K562 (cell line): Measurements from ENCODE around the gene CEP170. TPM values are rescaled to one million over a fixed set of nuclear protein-coding genes. Genes with fewer than 3 reads are reported as not detected.

Experiments used
- ATF2 ChIP-seq: sonication (generic); formaldehyde crosslinking; IDR thresholded peaks from 2 replicates; pipeline ENCODE4 v1.8.1; 2022; ENCODE audit warnings: missing genetic modification reagents
- CBFA2T3 ChIP-seq: fragments of 450-650 bp; IDR thresholded peaks from 2 replicates; pipeline ENCODE4 v1.6.1; 2017
- EP300 ChIP-seq: IDR thresholded peaks from 2 replicates; pipeline ENCODE4 v1.6.1; 2012; ENCODE audit warnings: low read length, improper control_type of control experiment
- FOXM1 ChIP-seq, 2 experiments: fragments of 450-650 bp in 1 of 2; sonication (generic) in 1 of 2; formaldehyde crosslinking in 1 of 2; IDR thresholded peaks; 2 replicates each; pipeline versions ENCODE4 v1.6.1 to v1.9.0; 2017 to 2022; ENCODE audit warnings: low read depth in 2 of 2, mild to moderate bottlenecking in 2 of 2, missing genetic modification reagents in 1 of 2, moderate library complexity in 1 of 2
- KLF1 ChIP-seq: fragments of 450-650 bp; IDR thresholded peaks from 2 replicates; pipeline ENCODE4 v1.6.1; 2016; ENCODE audit warnings: missing genetic modification characterization, missing compliant biosample characterization
- NFE2 ChIP-seq: IDR thresholded peaks from 2 replicates; pipeline ENCODE4 v1.6.1; 2014; ENCODE audit warnings: antibody characterized with exemption, low read depth
- SPI1 ChIP-seq: IDR thresholded peaks from 2 replicates; pipeline ENCODE4 v1.6.1; 2011; ENCODE audit warnings: low read depth, low read length, control low read depth, borderline replicate concordance
- STAT5A ChIP-seq: IDR thresholded peaks from 2 replicates; pipeline ENCODE4 v1.6.1; 2012; ENCODE audit warnings: low read length, inconsistent platforms, borderline replicate concordance
- TEAD4 ChIP-seq, 2 experiments: sonication (generic) in 1 of 2; formaldehyde crosslinking in 1 of 2; IDR thresholded peaks; 2 replicates each; pipeline versions ENCODE4 v1.6.1 to v1.8.0; 2012 to 2022; ENCODE audit warnings: borderline replicate concordance in 1 of 2, inconsistent platforms in 1 of 2, low read length in 1 of 2, mild to moderate bottlenecking in 1 of 2, missing genetic modification reagents in 1 of 2
- TRIM24 ChIP-seq, 2 experiments: fragments of 450-650 bp; IDR thresholded peaks; 2 replicates each; pipeline ENCODE4 v1.6.1; 2016
- ZFP1 ChIP-seq: fragments of 450-650 bp; formaldehyde crosslinking; IDR thresholded peaks from 2 replicates; pipeline ENCODE4 v1.4.0; 2020; ENCODE audit warnings: mild to moderate bottlenecking, mixed read lengths
- ZFP36 ChIP-seq: fragments of 150-350 bp; IDR thresholded peaks from 2 replicates; pipeline ENCODE4 v1.6.1; 2018; ENCODE audit warnings: low read length, low read depth; ENCODE audit not compliant: partially characterized antibody
- ZNF174 ChIP-seq: fragments of 250-450 bp; sonication (Bioruptor Pico); IDR thresholded peaks from 2 replicates; pipeline ENCODE4 v1.4.0; 2020; ENCODE audit warnings: mild to moderate bottlenecking
- ZNF507 ChIP-seq: conservative IDR thresholded peaks from 2 replicates; pipeline ENCODE4 v1.6.1; 2017; ENCODE audit warnings: missing genetic modification characterization, missing compliant biosample characterization
- ZNF77 ChIP-seq: fragments of 250-450 bp; sonication (Bioruptor Pico); IDR thresholded peaks from 2 replicates; pipeline ENCODE4 v1.5.0; 2020
- polyA plus RNA-seq, 8 experiments: library from polyadenylated mRNA; depleted of rRNA in 4 of 8; stranded (reverse) in 5 of 8; unstranded in 3 of 8; fragments of >200 nt; fragmentation: Nextera tagmentation in 2 of 8; fragmentation: Illumina TruSeq in 1 of 8; extraction: Ambion mirVana in 2 of 8; extraction: Trizol in 1 of 8; gene quantifications; 2 replicates each; pipeline versions ENCODE4 v1.2.1 to v1.2.3, GENCODE V29; 2011 to 2014; ENCODE audit warnings: inconsistent platforms in 1 of 8, missing spikeins in 1 of 8
- total RNA-seq, 7 experiments: library from RNA; depleted of rRNA in 6 of 7; stranded (reverse); fragments of >200 nt in 6 of 7; fragmentation: Illumina TruSeq in 2 of 7; extraction: Trizol in 2 of 7; gene quantifications; 2 replicates each; pipeline versions ENCODE4 v1.2.1 to v1.2.3, GENCODE V29; 2011 to 2021; ENCODE audit warnings: low replicate concordance in 1 of 7
- TF ChIP-seq, protein P1 (sequence below): sonication (generic); formaldehyde crosslinking; IDR thresholded peaks from 2 replicates; pipeline ENCODE4 v1.8.0; 2022; ENCODE audit warnings: mild to moderate bottlenecking, missing genetic modification reagents
- TF ChIP-seq, protein P2 (sequence below), 2 experiments: IDR thresholded peaks; 2 replicates each; pipeline ENCODE4 v1.6.1; 2012; ENCODE audit warnings: improper control_type of control experiment in 2 of 2, low read depth in 2 of 2, low read length in 2 of 2, borderline replicate concordance in 1 of 2
- TF ChIP-seq, protein P3 (sequence below): fragments of 150-350 bp; conservative IDR thresholded peaks from 2 replicates; pipeline ENCODE4 v1.6.1; 2014; ENCODE audit warnings: low read length

Gene CEP170
- total and polyA plus RNA-seq, 9 of the 15 experiments (the other 6 are each of a cell fraction or from before 2014, with no cell fraction given): 22.6 to 110 (median 68.5) TPM

DNA sequence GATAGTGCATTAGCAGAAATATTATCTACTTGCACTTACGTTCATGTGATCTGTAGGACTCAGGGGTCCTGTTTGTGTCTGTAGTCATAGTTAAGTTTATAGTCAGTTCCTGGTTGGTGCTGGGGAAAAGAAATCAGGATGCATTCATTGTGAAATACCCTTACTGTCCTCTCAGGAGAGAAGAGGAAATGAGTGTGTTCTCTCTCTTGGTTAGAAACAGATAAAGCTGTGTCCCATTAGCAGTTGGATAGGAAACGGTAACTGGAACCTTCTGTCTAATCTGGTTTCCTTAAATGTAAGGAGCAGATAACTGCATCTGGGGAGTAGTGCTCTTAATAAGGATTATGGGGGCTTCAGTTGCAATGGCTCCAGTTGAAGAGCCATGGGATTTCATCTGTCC, 9.6 kb upstream of the CEP170 start (continued):
- TF ChIP-seq TEAD4 (IDR thresholded peaks at IDR 0.05; ENCODE audit: low read length): peak; percentile 83
- no peak for TF ChIP-seq TEAD4 (CRISPR knock-in tag; IDR thresholded peaks at IDR 0.05; ENCODE audit: borderline replicate concordance)
- peak; percentile 41 to 71; a peak in 3 of 4 replicates for TF ChIP-seq TRIM24 (IDR thresholded peaks at IDR 0.05)
- TF ChIP-seq FOXM1 (IDR thresholded peaks at IDR 0.05; ENCODE audit: low read depth): peak; percentile 26; the same call in 1 of the 2 replicates
- TF ChIP-seq FOXM1 (CRISPR knock-in tag; IDR thresholded peaks at IDR 0.05; ENCODE audit: low read depth): no peak
- no peak for TF ChIP-seq KLF1
- TF ChIP-seq ZFP36: no peak
- TF ChIP-seq, protein P1, sequence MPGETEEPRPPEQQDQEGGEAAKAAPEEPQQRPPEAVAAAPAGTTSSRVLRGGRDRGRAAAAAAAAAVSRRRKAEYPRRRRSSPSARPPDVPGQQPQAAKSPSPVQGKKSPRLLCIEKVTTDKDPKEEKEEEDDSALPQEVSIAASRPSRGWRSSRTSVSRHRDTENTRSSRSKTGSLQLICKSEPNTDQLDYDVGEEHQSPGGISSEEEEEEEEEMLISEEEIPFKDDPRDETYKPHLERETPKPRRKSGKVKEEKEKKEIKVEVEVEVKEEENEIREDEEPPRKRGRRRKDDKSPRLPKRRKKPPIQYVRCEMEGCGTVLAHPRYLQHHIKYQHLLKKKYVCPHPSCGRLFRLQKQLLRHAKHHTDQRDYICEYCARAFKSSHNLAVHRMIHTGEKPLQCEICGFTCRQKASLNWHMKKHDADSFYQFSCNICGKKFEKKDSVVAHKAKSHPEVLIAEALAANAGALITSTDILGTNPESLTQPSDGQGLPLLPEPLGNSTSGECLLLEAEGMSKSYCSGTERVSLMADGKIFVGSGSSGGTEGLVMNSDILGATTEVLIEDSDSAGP (CRISPR knock-in tag): no peak
- TF ChIP-seq EP300: peak; percentile 73; the same call in 1 of the 2 replicates
- 0 out of 2 replicates have a peak, but pooled peaks have one; percentile 41 for TF ChIP-seq STAT5A
- TF ChIP-seq ZNF174 (CRISPR knock-in tag): no peak
- TF ChIP-seq, protein P2, sequence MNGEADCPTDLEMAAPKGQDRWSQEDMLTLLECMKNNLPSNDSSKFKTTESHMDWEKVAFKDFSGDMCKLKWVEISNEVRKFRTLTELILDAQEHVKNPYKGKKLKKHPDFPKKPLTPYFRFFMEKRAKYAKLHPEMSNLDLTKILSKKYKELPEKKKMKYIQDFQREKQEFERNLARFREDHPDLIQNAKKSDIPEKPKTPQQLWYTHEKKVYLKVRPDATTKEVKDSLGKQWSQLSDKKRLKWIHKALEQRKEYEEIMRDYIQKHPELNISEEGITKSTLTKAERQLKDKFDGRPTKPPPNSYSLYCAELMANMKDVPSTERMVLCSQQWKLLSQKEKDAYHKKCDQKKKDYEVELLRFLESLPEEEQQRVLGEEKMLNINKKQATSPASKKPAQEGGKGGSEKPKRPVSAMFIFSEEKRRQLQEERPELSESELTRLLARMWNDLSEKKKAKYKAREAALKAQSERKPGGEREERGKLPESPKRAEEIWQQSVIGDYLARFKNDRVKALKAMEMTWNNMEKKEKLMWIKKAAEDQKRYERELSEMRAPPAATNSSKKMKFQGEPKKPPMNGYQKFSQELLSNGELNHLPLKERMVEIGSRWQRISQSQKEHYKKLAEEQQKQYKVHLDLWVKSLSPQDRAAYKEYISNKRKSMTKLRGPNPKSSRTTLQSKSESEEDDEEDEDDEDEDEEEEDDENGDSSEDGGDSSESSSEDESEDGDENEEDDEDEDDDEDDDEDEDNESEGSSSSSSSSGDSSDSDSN (IDR thresholded peaks at IDR 0.05; ENCODE audit: borderline replicate concordance in 1 of 2, low read depth in 2 of 2, low read length in 2 of 2): no peak
- no peak for TF ChIP-seq ZNF77
- no peak for TF ChIP-seq ATF2 (CRISPR knock-in tag)
- TF ChIP-seq CBFA2T3: peak; percentile 85
- TF ChIP-seq, protein P3, sequence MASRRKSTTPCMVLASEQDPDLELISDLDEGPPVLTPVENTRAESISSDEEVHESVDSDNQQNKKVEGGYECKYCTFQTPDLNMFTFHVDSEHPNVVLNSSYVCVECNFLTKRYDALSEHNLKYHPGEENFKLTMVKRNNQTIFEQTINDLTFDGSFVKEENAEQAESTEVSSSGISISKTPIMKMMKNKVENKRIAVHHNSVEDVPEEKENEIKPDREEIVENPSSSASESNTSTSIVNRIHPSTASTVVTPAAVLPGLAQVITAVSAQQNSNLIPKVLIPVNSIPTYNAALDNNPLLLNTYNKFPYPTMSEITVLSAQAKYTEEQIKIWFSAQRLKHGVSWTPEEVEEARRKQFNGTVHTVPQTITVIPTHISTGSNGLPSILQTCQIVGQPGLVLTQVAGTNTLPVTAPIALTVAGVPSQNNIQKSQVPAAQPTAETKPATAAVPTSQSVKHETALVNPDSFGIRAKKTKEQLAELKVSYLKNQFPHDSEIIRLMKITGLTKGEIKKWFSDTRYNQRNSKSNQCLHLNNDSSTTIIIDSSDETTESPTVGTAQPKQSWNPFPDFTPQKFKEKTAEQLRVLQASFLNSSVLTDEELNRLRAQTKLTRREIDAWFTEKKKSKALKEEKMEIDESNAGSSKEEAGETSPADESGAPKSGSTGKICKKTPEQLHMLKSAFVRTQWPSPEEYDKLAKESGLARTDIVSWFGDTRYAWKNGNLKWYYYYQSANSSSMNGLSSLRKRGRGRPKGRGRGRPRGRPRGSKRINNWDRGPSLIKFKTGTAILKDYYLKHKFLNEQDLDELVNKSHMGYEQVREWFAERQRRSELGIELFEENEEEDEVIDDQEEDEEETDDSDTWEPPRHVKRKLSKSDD: no peak
- no peak for TF ChIP-seq ZFP1 (CRISPR knock-in tag)
- TF ChIP-seq ZNF507 (tag): no peak
- no peak for TF ChIP-seq NFE2
- TF ChIP-seq SPI1: peak; percentile 61; the same call in 1 of the 2 replicates
